Right renal cortex interstitium (tissue), 3 donors: Measurements from ENCODE around the gene SIRT1. TPM values are rescaled to one million over a fixed set of nuclear protein-coding genes. Genes with fewer than 3 reads are reported as not detected.
"Not testable (repeated sequence)": the region's sequence is repeated elsewhere in the genome, so short reads cannot be mapped to it uniquely, and the experiment has no call there.

Source experiments
- DNase-seq, 3 donors: peaks; one replicate each; pipeline ENCODE4 v3.0.0-alpha.2; 2013; ENCODE audit warnings: low read depth in 3 of 3, low spot score in 2 of 3
- polyA plus RNA-seq, 3 donors: library from polyadenylated mRNA; unstranded; fragments of 120-200 nt; gene quantifications; one replicate each; pipeline ENCODE4 v1.2.1, GENCODE V29; 2013; ENCODE audit not compliant: insufficient read length in 3 of 3

The SIRT1 gene
- 10 to 100 TPM; 41.0 to 44.0 (median 42.1) TPM for polyA plus RNA-seq

DNA sequence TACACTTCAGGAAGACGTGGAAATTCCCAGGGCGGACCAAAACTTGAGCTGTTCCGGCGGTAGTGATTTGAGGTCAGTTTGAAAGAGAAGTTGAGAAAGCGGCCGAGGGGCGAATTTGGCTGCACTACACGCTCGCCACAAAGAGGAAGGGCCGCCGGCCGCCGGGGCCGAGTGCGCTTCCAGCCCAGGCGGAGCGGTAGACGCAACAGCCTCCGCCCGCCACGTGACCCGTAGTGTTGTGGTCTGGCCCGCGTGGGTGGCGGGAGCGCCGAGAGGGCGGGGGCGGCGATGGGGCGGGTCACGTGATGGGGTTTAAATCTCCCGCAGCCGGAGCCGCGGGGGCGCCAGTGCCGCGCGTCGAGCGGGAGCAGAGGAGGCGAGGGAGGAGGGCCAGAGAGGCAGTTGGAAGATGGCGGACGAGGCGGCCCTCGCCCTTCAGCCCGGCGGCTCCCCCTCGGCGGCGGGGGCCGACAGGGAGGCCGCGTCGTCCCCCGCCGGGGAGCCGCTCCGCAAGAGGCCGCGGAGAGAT, at the start of gene SIRT1:
Gene SIRT1, plus strand, starts transcription at position 344 of the 529 bp plus-strand sequence. Its CDS starts 66 bp downstream, at position 410.
- DNase-seq, result peak; percentile 76 to 86 (median 85)

DNA sequence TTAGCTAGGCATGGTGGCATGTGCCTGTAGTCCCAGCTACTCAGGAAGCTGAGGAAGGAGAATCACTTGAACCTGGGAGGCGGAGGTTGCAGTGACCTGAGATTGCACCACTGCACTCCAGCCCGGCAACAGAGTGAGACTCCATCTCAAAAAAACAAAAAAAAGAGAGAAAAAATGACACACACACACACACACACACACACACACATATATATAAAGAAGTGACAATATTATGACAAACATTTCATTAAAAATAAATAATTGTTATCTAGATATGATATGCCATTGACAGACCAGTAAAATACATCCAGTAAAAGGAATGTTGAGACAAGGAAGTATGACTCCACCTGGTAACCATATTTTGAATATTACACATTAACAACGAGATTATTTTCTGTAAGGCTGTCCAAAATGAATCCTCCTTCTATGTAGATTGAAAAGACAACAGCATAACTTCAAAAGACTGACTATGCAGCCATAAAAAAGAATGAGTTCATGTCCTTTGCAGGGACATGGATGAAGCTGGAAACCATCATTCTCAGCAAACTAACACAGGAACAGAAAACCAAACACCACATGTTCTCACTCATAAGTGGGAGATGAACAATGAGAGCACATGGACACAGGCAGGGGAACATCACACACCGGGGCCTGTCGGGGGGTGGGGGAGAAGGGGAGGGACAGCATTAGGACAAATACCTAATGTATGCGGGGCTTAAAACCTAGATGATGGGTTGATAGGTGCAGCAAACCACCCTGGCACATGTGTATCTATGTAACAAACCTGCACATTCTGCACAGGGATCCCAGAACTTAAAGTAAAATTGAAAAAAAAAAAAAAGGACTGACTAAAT, 48.7 kb upstream of the SIRT1 start:
- DNase-seq, result not testable (repeated sequence)

- DNase-seq, result no peak
Measured at GRCh38 chr10:67836488-67836887, 48.0 kb upstream of the SIRT1 start.

DNA sequence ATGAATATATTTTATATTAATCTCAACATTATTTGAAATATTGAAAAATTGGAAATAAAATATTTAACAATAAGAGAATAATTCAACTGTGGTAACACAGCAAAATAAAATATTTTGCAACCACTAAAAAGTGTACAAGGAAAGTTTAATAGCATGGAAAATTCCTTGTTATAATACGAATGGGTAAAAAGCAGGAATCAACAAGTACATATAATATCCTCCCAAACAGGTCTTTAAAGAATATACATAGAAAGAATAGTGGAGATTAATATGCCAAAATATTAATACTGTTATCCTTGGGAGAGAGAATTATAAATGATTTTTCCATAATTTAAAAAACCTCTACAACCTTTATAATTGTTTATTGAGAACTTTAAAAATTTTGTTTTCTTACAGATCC, 47.5 kb upstream of the SIRT1 start:
- no peak for DNase-seq

DNA sequence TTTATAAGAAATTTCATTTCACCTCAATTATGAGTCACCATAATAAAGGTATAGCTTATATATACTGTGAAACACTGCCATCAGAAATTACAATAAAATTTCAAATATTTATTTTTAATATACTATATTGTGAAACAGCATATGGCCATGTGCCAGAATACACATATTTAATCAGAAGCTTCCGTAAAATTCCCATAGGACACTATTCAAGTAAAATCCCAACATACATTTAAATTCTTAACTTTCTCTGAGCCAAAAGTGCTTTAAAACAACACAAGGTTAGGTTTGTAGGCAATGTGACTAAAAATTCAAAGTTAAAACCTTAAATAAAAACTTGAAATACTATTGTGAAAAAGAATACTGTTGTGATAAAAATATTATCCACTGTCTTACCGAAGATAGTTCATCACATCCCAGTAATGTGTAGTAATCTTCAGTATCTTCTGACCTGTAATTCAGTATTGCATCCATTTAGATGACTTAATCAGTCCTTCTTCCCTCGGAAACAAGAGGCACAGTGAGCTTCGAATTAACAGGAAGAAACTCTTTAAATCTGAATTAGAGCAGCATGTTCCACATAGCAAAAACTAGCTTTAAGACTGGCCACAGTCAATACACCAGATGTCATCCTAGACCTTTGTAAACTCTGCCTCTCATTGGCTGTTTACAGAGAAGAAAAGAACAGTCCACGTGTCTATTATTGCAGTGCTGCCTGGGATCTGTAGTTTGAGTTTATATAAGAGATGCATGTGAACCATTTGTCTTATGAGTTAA, 46.7 kb upstream of the SIRT1 start, which contains the start of gene DNAJC12:
Gene DNAJC12, minus strand, starts transcription at position 648 of the 774 bp plus-strand sequence. Its CDS starts 177 bp downstream, at position 471.
- peak in 1 of 3 donors; percentile 60 for DNase-seq

DNA sequence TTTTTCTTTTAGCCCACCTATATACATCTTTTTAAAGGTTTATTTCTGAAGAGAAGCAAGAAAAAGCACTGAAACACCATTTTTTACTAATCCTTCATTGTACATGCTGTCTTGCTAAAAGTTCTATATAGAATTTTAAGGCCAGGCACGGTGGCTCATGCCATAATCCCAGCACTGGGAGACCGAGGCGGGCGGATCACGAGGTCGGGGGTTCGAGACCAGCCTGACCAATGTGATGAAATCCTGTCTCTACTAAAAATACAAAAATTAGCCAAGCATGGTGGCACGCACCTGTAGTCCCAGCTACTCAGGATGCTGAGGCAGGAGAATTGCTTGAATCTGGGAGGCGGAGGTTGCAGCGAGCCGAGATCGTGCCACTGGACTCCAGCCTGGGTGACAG, 44.9 kb upstream of the SIRT1 start:
- not testable (repeated sequence) for DNase-seq

GRCh38 chr10:67839951-67840350, 44.5 kb upstream of the SIRT1 start:
- DNase-seq, result no peak

DNA sequence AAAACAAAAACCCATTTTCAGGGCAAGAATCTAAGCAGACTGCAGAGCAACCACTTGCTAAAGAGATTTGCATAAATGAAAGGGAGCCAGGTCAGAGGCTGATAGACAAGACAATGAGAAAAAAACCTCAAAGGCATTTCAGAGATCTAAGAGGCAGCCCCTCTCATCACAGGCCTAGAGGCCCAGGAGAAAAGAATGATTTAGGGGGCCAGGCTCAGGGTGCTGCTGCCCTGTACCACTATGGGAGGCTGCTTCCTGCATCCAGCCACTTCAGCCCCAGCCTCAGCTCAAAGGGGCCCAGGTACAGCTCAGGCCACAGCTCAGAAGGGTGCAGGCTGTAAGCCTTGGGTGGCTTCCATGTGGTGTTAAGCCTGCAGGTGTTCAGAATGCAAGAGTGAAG, 42.7 kb upstream of the SIRT1 start:
- no peak for DNase-seq

DNA sequence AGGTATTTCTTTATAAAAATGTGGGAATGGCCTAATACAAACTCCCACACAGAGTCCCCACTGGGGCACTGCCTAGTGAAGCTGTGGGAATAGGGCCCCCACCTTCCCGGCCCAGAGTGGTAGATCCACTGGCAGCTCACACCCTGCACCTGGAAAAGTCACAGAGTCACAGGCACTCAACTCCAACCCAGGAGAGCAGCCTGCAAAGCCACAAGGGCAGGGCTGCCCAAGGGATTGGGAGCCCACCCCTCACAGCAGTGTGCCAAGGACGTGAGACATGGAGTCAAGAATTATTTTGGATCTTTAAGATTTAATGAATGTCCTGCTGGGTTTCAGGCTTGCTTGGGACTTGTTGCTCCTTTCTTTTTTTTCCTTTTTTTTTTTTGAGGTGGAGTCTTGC, 41.2 kb upstream of the SIRT1 start:
- DNase-seq, result no peak

DNA sequence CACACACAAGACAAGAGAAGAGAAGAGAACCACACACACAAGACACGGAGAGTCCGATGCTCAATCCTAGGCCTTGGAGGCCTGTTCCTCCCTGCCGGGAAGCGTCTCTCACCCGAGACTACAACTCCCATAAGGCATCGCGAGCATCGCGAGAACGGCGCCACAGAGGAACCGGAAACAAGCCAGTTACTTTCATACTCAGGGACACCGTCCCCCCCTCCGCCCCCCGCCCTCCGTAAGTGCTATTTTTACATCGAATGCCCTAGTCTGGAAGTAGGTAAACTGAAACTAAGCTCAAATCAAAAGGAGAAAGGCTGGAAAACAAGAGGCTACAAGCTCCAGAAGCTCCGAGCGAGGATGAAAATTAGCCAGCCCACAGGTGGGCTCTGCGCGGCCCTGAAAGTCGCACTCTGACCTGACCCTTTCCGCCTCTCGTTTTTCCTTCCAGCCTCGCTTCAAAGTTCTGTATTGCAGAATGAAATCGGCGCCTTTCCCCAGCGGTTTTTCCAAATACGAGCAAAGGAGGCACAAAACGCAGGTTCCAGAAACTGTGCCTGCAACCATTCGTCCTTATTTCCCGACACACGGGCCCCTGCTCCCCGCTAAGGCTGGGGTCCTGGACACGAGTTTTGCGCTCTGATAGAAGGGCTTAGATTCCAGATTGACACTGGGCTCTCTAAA, 35.0 kb upstream of the SIRT1 start:
- DNase-seq, result peak; percentile 83 to 89 (median 85)

DNA sequence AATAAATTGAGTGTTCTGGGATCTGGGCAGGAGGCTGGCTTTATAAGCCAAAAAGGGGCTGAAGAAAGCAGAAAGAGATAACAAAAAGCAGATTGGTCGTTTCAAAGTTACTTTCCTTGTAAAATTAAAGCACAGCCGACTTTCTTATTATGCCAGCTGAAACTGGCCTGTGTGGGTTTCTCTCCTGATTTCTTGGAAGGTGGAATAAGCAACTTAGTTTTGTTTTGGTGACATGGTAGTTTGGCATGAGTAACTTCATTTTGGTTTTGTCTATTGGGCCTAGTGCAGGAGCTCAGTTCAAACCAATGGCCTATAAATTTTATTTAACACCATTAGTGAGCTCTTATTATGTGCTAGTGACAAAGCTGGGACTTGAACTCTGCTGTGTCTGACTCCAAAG, 33.3 kb upstream of the SIRT1 start:
- DNase-seq, result no peak

GRCh38 chr10:67852761-67853160, 31.7 kb upstream of the SIRT1 start:
- no peak for DNase-seq

DNA sequence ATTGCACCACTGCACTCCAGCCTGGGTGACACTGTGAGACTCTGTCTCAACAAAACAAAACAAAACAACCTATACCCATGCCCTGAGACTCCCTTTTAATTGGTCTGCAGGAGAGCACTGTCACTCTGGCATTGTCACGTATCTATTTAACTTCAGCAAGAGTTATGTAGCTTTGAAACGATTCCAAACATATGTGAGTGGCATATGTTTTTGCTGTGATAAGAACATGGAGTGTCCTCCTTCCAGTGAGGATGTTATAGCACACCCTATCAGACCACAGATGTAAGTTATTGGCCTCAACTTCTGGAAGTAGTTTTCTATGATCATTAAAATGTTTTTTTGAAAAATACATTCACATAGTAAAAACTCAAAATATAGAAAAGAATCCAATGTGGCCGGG, 30.9 kb upstream of the SIRT1 start:
- DNase-seq, result no peak

GRCh38 chr10:67858971-67859370, 25.5 kb upstream of the SIRT1 start:
- DNase-seq, result no peak

GRCh38 chr10:67861750-67862432, 22.6 kb upstream of the SIRT1 start:
- DNase-seq, result no peak

DNA sequence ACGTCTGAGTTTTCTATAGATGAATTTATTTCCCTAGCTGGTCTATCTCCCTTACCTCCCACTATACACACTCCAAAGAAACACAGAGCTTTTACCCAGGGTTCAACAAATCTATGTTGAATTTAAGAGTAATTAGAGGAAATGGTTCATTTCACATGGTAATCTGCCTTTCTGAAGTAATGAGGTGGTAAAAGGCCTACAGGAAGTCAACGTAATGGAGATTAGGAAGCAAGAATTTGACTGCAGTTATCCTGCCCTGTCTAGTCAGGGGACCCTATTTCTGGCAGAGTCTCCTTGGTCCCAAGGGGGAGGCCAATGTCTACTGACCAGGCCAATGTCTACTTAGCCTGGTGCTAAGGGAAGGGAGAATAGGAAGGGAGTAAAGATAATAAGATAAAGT, 21.4 kb upstream of the SIRT1 start:
- no peak for DNase-seq

DNA sequence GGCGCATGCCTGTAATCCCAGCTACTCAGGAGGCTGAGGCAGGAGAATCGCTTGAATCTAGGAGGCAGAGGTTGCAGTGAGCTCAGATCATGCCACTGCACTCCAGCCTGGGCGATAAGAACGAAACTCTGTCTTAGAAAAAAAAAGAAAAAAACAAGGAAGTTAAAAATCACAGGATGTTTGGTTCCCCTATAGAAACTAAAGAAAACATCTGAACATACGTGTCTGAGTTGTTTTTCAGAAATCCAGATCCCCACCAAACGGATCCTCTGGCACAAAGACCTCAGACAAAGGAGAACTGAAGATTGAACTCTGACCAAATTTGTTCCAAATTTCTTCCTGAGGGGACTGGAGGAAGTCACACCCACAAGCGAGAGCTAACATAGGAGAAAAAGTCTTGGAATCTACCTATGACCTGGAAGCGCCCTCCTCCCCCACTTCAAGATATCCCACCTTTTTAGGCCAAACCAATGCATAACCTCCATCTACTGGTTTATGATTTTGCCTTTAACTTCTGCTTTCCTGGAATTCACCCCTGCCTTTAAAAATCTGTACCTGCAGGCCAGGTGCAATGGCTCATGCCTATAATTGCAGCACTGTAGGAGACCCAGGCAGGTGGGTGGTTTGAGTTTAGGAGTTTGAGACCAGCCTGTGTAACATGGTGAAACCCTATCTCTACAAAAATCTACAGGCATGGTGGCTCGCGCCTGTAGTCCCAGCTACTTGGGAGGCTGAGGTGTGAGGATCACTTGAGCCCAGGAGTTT, 19.7 kb upstream of the SIRT1 start:
- no peak for DNase-seq

DNA sequence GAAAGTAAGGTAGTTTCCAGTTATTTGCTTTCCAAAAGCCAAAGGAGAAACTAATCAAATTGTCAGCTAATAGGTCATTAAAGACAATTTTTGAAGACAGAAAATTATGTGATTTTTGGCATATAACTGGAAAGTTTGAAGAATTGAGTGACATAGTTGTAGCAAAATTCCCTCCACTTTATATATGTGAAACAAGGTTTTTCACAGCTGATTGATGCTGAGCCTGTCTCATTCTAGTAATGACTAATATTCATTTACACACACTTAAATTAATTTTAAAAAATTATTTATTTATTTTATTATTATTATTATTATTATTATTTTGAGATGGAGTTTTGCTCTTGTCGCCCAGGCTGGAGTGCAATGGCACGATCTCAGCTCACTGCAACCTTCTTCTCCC, 16.3 kb upstream of the SIRT1 start:
- no peak for DNase-seq

DNA sequence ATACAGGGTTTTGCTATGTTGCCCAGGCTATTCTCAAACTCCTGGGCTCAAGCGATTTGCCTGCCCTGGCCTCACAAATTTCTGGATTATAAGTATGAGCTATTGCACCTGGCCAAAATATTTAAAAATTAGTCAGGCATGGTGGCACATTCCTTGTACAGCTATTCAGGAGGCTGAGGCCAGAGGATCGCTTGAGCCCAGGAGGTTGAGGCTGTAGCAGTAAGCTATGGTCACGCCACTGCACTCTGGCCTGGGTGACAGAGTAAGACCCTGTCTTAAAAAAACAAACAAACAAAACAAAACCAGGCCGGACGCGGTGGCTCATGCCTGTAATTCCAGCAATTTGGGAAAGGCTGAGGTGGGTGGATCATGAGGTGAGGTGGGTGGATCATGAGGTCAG, 14.5 kb upstream of the SIRT1 start:
- DNase-seq, result no peak
